GM19035 (cell line): ENCODE measurements around the gene ACTN2.

Experiments used
- ATAC-seq: cut with Tn5 transposase; IDR thresholded peaks from one replicate; pipeline ENCODE4 v1.9.1; 2021; ENCODE audit not compliant: unreplicated experiment

The ACTN2 gene

DNA sequence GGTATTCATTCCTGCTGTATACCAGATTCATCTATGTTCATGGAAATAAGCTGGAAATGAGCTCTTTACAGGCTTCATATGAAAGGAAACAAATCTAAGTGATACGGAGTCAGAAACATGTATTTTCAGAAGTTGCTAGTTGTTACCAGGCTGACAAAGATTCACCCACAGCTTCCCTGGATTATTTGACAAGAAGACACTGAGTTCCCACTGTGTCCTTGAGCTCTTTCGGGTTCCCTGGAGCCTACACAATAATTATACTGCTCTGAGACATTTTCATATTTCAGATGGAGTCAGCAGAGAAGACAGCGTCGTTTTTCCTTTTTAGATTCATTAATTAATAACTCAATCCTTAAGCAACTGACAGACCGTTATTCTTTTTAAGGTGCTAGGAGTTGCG, 79.5 kb downstream of the ACTN2 start:
- no peak for ATAC-seq

DNA sequence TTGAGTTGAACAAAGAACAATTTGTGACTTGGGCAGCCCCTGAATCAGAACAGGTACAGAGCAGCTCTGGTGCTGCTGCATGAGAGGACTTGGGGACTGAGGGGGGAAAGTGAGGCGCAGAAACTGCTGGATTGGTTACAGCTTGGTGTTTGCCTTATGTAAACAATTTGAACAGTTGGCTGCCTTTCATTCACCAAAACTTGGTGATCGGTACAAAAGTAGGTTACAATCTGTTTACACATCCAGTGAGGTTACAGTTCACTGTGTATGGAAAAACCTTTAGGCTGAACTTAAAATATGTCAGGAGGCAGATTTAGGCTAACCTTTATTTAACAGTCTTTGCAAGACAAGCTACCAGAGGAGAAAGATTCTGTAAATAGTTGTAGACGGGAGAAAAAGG, 80.2 kb downstream of the ACTN2 start:
- no peak for ATAC-seq

DNA sequence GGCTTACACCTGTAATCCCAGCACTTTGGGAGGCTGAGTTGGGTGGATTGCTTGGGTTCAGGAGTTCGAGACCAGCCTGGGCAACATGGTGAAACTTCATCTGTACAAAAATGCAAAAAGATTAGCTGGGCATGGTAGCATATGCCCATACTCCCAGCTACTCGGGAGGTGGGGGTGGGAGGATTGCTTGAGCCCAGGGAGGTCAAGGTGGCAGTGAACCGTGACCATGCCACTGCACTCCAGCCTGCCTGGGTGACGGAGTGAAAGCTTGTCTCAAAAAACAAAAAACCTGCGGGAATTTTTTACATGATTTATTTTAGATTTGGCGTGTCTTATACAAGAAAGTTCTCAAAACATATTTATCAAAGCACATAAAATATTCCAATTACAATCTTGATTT, 81.0 kb downstream of the ACTN2 start:
- no peak for ATAC-seq

DNA sequence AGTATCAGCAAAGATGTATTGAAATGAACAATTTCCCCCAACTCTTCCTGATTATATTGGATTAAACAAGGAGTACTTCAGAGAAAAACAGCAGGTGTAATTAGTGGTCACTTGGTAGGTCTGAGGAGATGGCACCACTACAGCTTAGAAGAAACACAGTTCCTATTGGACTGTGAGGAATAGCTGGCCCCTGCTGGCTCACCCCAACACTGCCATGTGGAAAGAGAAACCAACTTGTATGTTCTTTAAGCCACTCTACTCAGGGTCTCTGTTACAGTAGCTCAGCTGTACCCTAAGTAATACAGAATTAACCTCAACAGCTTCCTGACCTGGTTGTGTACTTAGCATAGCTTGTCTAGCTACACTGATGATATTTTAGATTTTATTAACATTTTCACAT, 82.3 kb downstream of the ACTN2 start:
- ATAC-seq = no peak

DNA sequence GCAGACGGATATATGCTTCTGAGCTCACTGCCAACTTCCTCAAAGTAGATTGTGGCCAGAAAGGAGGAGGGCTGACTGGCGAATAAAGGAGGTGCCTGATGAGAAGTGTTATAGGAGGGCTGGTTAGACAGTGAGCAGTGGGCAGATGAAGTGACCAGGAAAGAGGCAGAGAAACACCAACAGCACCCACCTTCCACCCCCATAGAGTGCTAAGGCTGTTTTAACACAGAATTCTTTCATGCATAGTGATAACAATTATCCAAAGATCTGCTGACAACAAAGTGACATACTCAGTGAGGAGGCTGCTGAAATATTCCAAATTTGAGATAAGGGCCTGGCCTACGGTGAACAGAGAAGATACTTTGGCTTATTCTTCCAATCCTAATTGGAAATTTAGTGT, 87.6 kb downstream of the ACTN2 start:
- ATAC-seq = no peak

DNA sequence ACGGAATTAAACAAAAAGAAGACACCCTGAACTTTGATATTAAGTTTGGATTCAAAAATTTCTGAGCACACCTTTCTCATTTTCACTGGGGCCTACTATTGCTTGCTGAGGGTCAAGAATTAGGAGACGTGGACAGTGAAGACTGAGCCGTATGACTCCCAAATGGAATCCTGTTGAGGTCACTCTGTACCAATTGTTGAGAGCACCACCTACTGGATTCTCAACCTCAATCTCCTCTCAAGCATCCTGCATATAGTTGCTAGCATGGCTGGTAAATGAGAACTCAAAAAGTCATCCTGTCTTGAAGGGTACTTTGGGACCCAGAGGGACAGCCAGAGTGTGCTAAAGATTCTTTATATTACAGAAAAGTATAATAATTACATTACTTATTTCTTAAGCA, 88.6 kb downstream of the ACTN2 start:
- ATAC-seq = no peak

DNA sequence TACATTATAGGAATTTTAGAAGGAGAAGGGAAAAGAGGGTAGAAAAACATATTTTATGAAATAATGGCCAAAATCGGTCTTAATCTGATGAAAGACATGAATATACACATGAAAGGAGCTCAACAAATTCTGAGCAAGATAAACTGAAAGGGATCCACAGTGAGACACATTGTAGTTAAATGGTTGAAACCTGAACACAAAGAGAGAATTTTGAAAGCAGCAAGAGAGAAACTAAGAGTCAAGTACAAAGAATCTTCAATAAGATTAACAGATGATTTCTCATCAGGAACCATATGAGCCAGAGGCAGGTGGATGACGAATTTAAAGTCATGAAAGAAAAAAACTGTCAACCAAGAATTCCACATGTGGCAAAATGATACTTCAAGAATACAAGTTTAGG, 93.0 kb downstream of the ACTN2 start:
- no peak for ATAC-seq

DNA sequence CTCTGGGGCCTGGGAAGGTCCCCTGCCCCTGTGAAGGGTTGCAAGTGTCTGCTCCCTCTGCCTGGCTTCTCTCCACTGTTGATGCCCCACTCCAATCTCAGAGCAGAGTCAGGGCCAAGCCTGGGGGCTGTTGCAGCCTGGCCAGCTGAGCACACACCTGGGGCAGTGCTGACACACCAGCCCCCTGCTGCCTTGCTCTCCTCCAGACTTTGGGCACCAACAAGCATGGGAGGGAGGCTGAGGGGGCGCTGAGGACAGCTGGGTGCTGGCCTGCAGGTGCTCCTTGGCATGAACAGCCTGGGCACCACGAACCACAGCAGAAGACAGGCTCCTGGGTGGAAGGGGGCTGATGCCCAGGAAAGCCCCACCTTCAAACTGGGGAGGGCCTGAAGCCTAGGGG, 99.2 kb downstream of the ACTN2 start:
- no peak for ATAC-seq

DNA sequence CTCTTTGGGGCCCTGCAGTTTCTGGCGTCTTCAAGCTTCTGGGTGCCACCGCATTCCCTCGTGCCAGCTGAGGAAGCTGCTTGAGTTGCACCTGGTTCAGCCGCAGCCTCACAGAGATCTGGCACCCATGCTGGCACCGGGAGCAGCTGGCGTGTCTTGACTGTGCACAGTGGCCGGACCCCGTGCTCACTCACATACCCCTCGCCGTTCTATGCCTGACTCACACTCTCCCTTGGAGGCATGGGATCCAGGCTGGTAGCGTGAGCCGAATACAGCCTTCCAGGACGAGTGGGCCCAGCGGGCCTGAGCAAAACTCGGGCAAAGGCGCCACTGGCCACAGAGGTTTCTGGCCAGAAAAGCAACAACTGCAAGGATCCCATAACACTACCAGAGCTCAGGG, 100.2 kb downstream of the ACTN2 start:
- ATAC-seq = no peak

DNA sequence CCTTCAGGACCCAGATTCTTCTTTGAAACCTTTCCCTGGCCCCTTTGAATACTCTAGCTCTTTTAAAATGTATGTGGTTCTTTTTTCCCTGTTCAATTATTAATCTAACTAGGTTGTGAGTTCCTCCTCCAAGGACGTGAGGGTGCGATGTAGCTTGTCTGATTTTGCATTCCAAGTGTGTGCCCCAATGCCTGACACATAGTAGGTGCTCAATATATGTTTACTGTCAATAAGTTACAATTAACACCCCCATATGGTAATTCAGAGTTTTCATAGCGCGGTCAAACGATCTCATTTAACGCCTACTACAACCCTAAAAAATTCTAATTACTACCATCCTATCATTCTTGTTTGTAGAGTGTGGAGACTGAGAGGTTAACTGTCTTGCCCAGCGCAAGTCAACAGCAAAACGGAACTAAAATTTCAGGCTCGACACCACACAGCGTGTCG, 108.3 kb downstream of the ACTN2 start:
- no peak for ATAC-seq

DNA sequence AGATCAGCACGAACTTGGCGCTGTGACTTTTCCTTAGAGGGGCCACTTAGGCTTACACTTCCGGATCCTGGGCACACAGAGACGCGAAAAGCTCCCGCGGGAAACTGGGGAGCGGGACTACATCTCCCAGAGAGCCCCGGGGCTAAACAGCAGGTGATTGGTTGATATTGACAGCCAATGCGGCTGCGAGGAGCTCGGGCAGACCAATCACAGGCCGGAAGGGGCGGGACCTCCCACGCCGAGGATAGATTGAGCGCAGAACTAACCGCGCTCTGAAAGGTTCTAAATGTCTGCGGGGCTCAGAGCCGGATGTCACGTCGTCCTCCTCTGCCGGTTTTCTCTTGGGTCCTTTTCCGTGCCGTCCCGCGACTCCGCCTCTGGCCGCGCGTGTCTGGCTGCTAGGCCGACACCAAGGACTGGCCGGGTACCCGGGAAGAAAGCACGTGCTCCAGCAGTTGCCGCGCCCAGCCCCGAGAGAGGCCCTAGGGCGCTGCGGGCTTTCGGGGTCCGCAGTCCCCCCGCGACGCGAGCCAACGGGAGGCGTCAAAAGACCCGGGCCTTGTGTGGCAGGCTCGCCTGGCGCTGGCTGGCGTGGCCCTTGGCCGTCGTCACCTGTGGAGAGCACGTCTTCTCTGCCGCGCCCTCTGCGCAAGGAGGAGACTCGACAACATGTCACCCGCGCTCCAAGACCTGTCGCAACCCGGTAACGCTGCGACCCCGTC, 108.9 kb downstream of the ACTN2 start, which contains the start of gene MTR:
TSS of gene MTR (plus strand) at position 258 of the 722 bp plus-strand sequence. CDS start at position 670, 412 bp downstream.
- ATAC-seq = peak; percentile 96

DNA sequence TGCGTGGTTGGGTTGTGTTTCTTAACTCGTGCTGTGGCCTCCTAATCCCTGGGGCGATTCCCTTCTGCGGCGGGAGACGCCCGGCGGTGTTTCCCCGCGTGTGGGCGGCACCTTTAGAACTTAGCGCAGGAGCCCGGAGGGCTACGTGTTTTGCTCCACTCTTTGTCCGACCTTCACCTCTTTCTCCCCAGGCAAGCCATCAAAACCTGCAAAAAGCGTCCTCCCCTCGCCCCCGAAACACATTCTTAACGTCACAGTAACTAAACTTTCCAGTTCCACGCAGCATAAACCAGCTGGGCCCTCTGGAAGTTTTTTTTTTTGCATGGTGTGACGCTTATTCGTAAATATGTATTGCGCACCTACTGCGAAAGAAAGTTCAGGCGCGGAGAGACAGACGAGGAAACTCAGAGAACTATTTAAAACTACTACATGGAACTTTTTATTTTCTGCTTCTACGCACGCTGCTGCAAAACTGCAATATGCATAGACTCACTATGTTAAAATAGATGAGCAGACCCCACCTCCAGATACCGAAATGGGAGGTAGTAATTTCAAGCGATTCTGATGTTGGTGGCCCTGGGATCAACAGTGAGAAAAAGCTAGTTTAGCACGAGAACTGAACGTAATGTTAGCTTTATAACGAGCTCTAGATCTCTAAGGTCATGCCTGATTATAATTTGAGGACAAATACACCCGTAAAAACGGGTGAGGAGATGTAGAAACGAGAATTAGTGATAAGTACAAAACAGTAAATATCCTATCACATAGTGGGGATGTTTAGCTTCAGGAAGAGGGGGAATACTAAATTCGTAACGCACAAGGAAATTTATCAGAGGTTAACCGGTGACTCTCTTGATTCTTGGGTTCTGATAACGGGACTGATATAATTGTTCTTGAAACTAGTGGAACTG, 109.7 kb downstream of the ACTN2 start:
- ATAC-seq = peak; percentile 37

DNA sequence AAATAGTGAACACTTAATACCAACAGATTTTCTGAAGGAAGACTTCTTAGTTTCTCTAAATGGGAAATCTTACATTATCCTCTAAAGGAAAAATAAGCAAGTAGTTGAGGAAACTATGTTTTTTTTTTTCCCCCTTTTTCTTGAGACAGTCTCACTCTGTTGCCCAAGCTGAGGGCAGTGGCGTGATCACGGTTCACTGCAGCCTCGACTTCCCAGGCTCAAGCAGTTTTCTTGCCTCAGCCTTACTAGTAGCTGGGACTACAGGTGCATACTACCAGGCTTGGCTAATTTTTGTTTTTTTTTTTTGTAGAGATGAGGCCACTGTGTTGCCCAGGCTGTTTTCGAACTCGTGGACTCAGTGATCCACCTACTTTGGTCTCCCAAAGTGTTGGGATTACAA, 112.7 kb downstream of the ACTN2 start:
- ATAC-seq = no peak

DNA sequence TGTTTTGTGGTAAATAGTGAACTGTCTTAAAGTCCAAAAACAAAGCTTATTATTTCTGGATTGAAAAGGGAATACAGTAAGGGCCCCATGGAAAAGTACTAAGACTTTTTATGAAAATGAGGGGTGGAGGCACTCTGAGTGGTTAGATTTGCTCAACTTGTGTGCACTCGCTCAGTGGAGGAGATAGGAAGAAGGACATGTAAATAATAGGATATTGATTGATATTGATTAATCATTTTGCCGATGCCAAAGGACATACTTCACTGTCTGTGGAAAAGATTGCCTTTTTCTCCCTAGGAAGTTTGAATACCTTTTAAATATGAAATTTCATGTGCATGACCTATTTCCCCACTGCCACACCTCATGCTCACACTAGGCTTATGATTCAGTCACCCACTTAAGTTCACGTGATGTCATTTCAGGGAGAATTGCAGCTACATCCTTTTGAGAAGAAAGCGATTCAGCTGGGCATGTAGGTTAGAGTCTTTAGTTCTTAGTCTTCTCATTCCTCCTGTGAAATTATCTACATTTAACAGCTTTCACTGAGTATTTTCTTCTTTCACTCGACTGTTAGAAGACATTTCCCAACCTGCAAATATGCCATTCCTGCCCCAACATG, 113.8 kb downstream of the ACTN2 start:
- ATAC-seq = no peak

DNA sequence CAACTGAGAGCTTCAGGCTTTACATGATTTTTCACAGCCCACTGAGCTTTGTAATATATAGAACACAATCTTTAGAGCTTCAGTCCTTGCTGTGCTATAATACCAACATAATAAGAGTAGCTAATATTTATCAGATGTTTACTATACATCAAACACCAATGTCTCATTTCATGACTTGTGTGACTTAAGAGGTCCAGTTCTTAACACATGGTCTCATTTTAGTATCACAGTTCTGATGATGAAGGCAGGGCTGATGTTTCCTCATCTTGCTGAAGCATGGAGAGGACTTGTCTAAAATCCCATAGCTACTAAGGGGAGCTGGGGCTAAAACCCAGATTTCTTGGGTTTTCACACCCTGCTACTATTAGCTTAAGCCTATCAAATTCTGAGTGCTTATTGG, 114.3 kb downstream of the ACTN2 start:
- ATAC-seq = no peak

DNA sequence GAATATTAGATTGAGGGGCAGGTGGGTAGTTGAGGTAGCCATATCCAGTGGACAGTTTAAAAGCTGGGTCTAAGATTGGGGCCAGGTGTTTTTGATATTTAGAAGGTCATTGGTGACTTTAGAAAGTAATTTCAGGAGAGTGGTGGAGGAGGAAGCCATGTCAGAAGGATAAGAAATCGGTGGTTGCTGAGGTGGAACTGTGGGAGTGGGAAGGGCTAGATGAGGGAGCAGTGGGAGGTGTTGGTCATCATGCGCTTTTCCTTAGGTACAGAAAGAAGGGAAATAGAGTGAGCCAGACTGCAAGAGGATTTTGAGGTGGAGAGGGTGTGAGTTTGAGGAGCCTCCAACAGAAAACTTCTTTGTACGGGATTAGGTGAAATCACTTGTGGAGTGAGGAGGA, 116.0 kb downstream of the ACTN2 start:
- no peak for ATAC-seq

DNA sequence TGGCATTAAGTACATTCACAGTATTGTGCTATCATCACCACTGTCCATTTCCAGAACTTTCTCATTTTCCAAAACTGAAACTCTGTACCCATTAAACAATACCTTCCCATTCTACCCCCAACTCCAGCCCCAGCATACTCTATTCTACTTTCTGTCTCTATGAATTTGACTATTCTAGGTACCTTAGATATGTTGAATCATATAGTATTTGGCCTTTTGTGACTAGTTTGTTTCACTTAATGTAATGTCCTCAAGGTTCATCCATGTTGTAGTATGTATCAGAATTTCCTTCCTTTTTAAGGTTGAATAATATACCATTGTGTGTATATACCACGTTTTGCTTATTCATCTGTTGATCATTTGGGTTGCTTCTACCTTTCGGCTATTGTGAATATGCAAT, 120.3 kb downstream of the ACTN2 start:
- no peak for ATAC-seq

DNA sequence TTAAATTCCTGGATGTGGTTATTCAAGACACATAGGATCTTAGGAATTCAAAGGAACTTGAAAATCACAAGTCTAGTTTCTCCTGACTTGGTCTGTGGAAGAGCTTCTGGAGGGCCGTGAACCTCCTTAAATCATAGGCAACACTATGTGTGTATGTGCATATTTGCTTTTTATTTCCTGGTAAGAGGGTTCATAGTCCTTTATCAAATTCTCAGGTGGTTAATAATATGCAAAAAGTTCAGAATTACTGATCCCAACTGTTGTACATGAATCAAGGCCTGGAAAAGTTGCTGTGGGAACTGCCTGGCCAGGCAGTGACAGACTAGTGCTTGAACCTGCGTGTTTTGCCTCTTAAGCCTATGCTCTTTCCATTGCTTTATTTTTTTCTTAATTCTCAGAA, 121.7 kb downstream of the ACTN2 start:
- ATAC-seq = no peak

DNA sequence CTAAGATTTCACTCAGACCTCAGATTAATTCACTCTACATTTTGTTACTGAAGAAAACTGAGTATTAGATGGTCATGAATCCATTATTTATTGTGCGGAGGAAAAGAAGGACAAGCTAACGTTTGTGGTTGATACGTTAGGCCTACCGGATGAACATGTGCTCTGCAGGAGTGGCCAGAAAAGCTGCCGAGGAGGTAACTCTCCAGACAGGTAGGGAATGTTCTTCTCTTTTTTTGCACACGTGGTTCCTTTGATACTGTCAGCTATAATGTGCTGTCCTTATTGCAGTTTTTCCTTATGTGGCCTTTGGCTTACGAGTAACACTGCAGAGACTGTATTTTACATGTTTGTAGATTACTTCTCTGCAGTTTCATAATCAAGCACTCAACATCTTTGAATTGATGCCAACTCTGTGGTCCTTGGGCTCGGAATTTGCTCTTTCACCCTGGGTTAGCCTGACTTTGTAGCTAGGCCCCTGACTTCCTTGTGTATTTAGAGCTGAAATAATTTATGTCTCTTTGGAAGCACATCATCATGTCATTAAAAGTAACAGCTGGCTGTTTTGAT, 122.3 kb downstream of the ACTN2 start:
- ATAC-seq = no peak

DNA sequence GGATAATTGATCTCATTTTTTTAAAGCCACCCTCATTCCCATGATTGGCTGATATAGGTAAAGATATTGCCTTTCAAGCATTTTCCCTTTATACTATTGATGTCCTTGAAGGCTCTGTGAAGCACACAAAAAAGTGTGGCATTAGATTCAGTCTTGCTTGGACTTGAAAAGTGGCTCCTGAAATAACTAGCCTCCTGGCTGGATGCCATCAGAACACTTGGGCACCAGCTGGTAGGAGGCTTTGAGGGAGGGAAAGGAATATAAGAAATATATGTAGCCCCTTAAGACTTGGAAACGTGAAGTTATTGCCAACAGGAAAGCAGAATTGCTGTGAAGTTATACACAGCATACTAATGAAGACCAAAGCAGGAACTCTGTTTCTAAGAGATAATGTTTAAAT, 122.8 kb downstream of the ACTN2 start:
- no peak for ATAC-seq

DNA sequence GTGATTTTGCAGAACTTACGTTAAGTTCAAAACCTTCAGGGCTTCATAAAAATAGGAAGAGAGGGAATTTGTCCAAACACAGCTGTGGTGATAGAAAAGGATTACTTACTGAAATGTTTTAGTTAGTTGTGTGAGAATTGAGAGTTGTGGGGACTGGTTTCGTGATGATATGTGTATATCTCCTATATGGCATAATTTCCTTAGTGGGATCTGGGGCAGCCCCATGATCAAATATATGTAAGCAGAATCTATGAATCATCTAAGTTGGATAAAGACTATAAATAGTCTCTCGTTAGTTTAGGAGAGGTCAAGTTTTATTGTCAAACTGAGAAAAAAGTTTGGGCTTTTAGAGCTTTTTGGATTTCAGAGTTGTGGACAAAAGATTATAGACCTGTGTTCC, 123.7 kb downstream of the ACTN2 start:
- ATAC-seq = no peak
